HK-2 (cell line): ENCODE results near the gene FBXO15.
A peak's percentile ranks its signal among the peaks of the same experiment; 100 is the strongest.

ENCODE experiments used
- DNase-seq: peaks from one replicate; pipeline ENCODE4 v3.0.0-alpha.2; 2018; ENCODE audit not compliant: unreplicated experiment

The FBXO15 gene

GRCh38 chr18:74063023-74063422 lies 84.6 kb downstream of the FBXO15 start:
- DNase-seq, result no peak

- DNase-seq, result no peak
Observed at GRCh38 chr18:74062037-74062436, 85.6 kb downstream of the FBXO15 start.

GRCh38 chr18:74060579-74060978 lies 87.1 kb downstream of the FBXO15 start:
- no peak for DNase-seq

GRCh38 chr18:74050807-74051206 lies 96.8 kb downstream of the FBXO15 start:
- DNase-seq, result no peak

GRCh38 chr18:74040459-74041332 lies 106.9 kb downstream of the FBXO15 start:
- peak; percentile 44 for DNase-seq

- DNase-seq, result no peak
Observed at GRCh38 chr18:74040008-74040407, 107.6 kb downstream of the FBXO15 start.

GRCh38 chr18:74029161-74029560 lies 118.5 kb downstream of the FBXO15 start:
- no peak for DNase-seq
